UCSD-AML1 (cell line): Measurements from ENCODE around the gene ANO10.
A peak's percentile ranks its signal among the peaks of the same experiment; 100 is the strongest.
"Not testable (repeated sequence)": the region's sequence is repeated elsewhere in the genome, so short reads cannot be mapped to it uniquely, and the experiment has no call there.

ENCODE experiments used
- DNase-seq: peaks from one replicate; lab custom pipeline; 2025; ENCODE audit not compliant: unreplicated experiment; lab: John Stamatoyannopoulos, UW

The ANO10 gene

GRCh38 chr3:43621656-43622432 lies at the start of gene ANO10:
ANO10 (minus strand) TSS chr3:43622011; CDS start chr3:43605852, 16,159 bp downstream.
- peak; percentile 98 for DNase-seq

GRCh38 chr3:43670635-43671522 lies 49.1 kb upstream of the ANO10 start:
- no peak for DNase-seq

GRCh38 chr3:43665011-43665410 lies 43.2 kb upstream of the ANO10 start:
- DNase-seq: not testable (repeated sequence)

- not testable (repeated sequence) for DNase-seq
Observed at GRCh38 chr3:43661376-43661775, 39.6 kb upstream of the ANO10 start.

- DNase-seq: no peak
Observed at GRCh38 chr3:43659250-43659880, 37.6 kb upstream of the ANO10 start.

GRCh38 chr3:43656390-43656789 lies 34.6 kb upstream of the ANO10 start:
- not testable (repeated sequence) for DNase-seq

- DNase-seq: no peak
Observed at GRCh38 chr3:43650345-43650744, 28.5 kb upstream of the ANO10 start.

GRCh38 chr3:43649365-43649968 lies 27.7 kb upstream of the ANO10 start:
- no peak for DNase-seq

- no peak for DNase-seq
Observed at GRCh38 chr3:43648957-43649356, 27.1 kb upstream of the ANO10 start.

GRCh38 chr3:43647331-43648166 lies 25.7 kb upstream of the ANO10 start:
- DNase-seq: no peak

GRCh38 chr3:43644443-43644842 lies 22.6 kb upstream of the ANO10 start:
- DNase-seq: no peak

- DNase-seq: no peak
Observed at GRCh38 chr3:43641306-43642114, 19.7 kb upstream of the ANO10 start.

- DNase-seq: no peak
Observed at GRCh38 chr3:43640681-43641080, 18.9 kb upstream of the ANO10 start.

GRCh38 chr3:43638594-43639447 lies 17.0 kb upstream of the ANO10 start:
- peak; percentile 66 for DNase-seq

- no peak for DNase-seq
Observed at GRCh38 chr3:43637702-43638101, 15.9 kb upstream of the ANO10 start.

GRCh38 chr3:43632986-43633385 lies 11.2 kb upstream of the ANO10 start:
- no peak for DNase-seq

- DNase-seq: no peak
Observed at GRCh38 chr3:43632269-43632733, 10.5 kb upstream of the ANO10 start.

- DNase-seq: no peak
Observed at GRCh38 chr3:43629741-43630140, 7.9 kb upstream of the ANO10 start.
